Adrenal gland (tissue), 12 donors: Measurements from ENCODE around the gene ARHGAP21. TPM values are rescaled to one million over a fixed set of nuclear protein-coding genes. Genes with fewer than 3 reads are reported as not detected.

ENCODE experiments used
- DNase-seq, 7 donors: peaks; one replicate each; pipeline ENCODE4 v3.0.0-alpha.2; 2019 to 2020
- H3K27ac ChIP-seq, 5 donors: fragments of 200-600 bp; sonication (generic) in 4 of 5; 1 replicate in 3 of 5; 2 replicates in 2 of 5; pipeline versions ENCODE4 v1.5.1 to v1.8.0; 2016 to 2020; ENCODE audit warnings: mild to moderate bottlenecking in 1 of 5
- H3K27me3 ChIP-seq: fragments of 200-600 bp; 2 replicates; pipeline ENCODE4 v1.8.0; 2021
- H3K36me3 ChIP-seq, 2 donors: fragments of 200-600 bp; replicated peaks in 1 of 2; 1 replicate in 1 of 2; 2 replicates in 1 of 2; pipeline versions ENCODE4 v1.5.1 to v1.8.0; 2018 to 2022
- H3K4me1 ChIP-seq, 2 donors: fragments of 200-600 bp; replicated peaks in 1 of 2; 1 replicate in 1 of 2; 2 replicates in 1 of 2; pipeline versions ENCODE4 v1.5.1 to v1.8.0; 2018 to 2021
- H3K4me3 ChIP-seq, 4 donors: fragments of 200-600 bp; sonication (generic) in 3 of 4; one replicate each; pipeline ENCODE4 v1.5.1; 2016 to 2018
- H3K9me3 ChIP-seq, 3 donors: fragments of 200-600 bp; sonication (generic) in 1 of 3; replicated peaks in 1 of 3; 1 replicate in 2 of 3; 2 replicates in 1 of 3; pipeline versions ENCODE4 v1.5.1 to v1.8.0; 2016 to 2021
- POLR2A ChIP-seq, 2 donors: fragments of 450-650 bp; IDR thresholded peaks; one replicate each; pipeline ENCODE4 v1.6.1; 2017; ENCODE audit warnings: antibody characterized with exemption in 2 of 2, mild to moderate bottlenecking in 2 of 2, moderate library complexity in 1 of 2
- WGBS, 4 donors: extraction: QIAGEN DNeasy Blood & Tissue Kit in 2 of 4; methylation state at CpG; one replicate each; pipeline versions ENCODE4 v1.1.5 to v1.1.7; 2013 to 2017; 5-methylcytosine and 5-hydroxymethylcytosine counted together
- intact Hi-C, 2 donors: fragments of 100-400 bp; cut with DNase I; formaldehyde crosslinking; loops; one replicate each; pipeline versions ENCODE4 v1.14.1 to v1.15.0; 2022 to 2023
- polyA plus RNA-seq, 3 donors: library from polyadenylated mRNA; stranded (reverse); fragments of 200-250 nt in 2 of 3; fragments of 350-450 nt in 1 of 3; fragmentation: Illumina TruSeq in 1 of 3; extraction: RNeasy Lipid Tissue Mini Kit (QIAGEN cat#74804) in 1 of 3; gene quantifications; one replicate each; pipeline ENCODE4 v1.2.3, GENCODE V29; 2013 to 2014
- total RNA-seq, 9 donors: library from RNA; depleted of rRNA in 4 of 9; stranded (reverse); fragments of >200 nt in 4 of 9; fragments of 120-200 nt in 1 of 9; fragmentation: NEBNext Ultra II Directional in 1 of 9; extraction: Animal tissue kit (Norgen Biotek cat#: 25700) in 1 of 9; gene quantifications; one replicate each; pipeline versions ENCODE4 v1.1.0 to v1.2.4, GENCODE V29; 2013 to 2023
- TF ChIP-seq, protein P1 (sequence below), 6 experiments: fragments of 450-650 bp in 4 of 6; fragments of 200-600 bp in 2 of 6; sonication (generic) in 1 of 6; IDR thresholded peaks; 1 replicate in 5 of 6; 2 replicates in 1 of 6; pipeline versions ENCODE4 v1.5.1 to v1.8.0; 2016 to 2021; ENCODE audit warnings: antibody characterized with exemption in 6 of 6, mild to moderate bottlenecking in 2 of 6, moderate library complexity in 1 of 6
- donor health status: healthy with polysubstance abuse.
- donor health status: Bipolar disorder and iron deficiency.
- donor health status: DM: yes; HTN: yes; CAD: no.
- donor health status: DM: no; HTN: no; CAD: no.
- donor health status: DM: no; HTN: no; CAD: no.
- donor health status: DM: yes; HTN: yes; CAD: no.

The ARHGAP21 gene
- total and polyA plus RNA-seq, 12 donors: 45.2 to 160 (median 107) TPM

DNA sequence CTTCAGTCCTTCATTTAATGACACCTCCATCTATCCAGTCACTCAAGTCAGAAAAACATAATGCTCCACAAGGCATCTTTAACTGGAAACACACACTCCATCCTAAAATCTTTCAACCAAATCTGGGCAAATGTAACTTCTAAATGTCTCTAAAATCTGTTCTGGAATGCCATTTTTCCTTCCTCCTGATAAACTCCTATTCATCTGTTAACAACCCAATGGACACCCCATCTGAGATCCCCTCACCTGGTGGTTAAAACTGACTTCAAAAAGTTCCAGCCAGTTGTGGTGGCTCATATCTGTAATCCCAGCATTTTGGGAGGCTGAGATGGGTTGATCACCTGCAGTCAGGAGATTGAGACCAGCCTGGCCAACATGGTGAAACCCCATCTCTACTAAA is 78.7 kb downstream of the ARHGAP21 start:
- no peak for TF ChIP-seq POLR2A (IDR thresholded peaks at IDR 0.05)
- TF ChIP-seq, protein P1, sequence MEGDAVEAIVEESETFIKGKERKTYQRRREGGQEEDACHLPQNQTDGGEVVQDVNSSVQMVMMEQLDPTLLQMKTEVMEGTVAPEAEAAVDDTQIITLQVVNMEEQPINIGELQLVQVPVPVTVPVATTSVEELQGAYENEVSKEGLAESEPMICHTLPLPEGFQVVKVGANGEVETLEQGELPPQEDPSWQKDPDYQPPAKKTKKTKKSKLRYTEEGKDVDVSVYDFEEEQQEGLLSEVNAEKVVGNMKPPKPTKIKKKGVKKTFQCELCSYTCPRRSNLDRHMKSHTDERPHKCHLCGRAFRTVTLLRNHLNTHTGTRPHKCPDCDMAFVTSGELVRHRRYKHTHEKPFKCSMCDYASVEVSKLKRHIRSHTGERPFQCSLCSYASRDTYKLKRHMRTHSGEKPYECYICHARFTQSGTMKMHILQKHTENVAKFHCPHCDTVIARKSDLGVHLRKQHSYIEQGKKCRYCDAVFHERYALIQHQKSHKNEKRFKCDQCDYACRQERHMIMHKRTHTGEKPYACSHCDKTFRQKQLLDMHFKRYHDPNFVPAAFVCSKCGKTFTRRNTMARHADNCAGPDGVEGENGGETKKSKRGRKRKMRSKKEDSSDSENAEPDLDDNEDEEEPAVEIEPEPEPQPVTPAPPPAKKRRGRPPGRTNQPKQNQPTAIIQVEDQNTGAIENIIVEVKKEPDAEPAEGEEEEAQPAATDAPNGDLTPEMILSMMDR (IDR thresholded peaks at IDR 0.05): no peak
- intact Hi-C loops: loop anchor here in 1 of 2 donors (10.0 kb wide), 1 partner anchor 350 kb away; no protein-coding TSS in a partner anchor

DNA sequence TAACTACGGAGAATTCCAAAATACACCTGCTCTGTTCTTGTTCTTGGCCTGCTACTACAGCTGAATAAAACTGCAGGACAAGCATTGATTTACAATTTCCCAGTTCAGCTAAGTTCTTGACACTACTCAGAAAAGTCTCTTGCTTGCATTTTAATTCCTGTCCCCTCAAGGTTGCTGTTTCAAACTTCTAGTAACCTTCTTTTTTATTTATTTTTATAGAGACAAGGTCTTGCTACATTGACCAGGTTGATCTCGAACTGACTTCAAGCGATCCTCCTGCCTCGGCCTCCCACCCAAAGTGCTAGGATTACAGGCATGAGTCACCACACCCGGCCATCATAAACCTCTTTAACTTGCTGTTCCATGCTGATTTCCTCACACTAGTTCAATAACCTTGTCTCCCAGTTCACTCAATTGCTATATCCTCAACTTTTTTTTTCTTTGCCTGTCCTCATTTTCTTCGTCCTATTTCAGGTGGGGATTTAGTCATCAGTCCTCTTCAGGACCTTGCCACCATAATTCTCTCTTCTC is 79.9 kb downstream of the ARHGAP21 start:
- no peak overlapping the region for H3K27ac ChIP-seq
- no peaks in the 10 kb centered on the region for H3K36me3 ChIP-seq
- intact Hi-C loops: loop anchor here (5.0 to 10.0 kb wide), 2 partner anchors 79 to 351 kb away; partner anchors contain the start of gene ARHGAP21 (in 1 of the 2)
- no peaks in the 10 kb centered on the region for H3K27me3 ChIP-seq
- WGBS, 4 donors: 64 to 69% (median 68%) methylated on average over 6 of the region's 6 CpGs
- TF ChIP-seq POLR2A (IDR thresholded peaks at IDR 0.05): no peak
- TF ChIP-seq, protein P1 (IDR thresholded peaks at IDR 0.05): no peak
- no peak for DNase-seq
- no peak overlapping the region for H3K4me3 ChIP-seq
- no peaks in the 10 kb centered on the region for H3K9me3 ChIP-seq
- H3K4me1 ChIP-seq: peaks cover 17 to 30% of the 10 kb centered on the region in 2 donors

More for the DNA sequence above, 78.7 kb downstream of the ARHGAP21 start:
- DNase-seq: no peak
- no peak overlapping the region for H3K4me3 ChIP-seq
- H3K27me3 ChIP-seq: no peaks in the 10 kb centered on the region
- no peaks in the 10 kb centered on the region for H3K9me3 ChIP-seq
- peaks cover 17 to 37% of the 10 kb centered on the region in 2 donors for H3K4me1 ChIP-seq
- no peaks in the 10 kb centered on the region for H3K36me3 ChIP-seq
- no peak overlapping the region for H3K27ac ChIP-seq

DNA sequence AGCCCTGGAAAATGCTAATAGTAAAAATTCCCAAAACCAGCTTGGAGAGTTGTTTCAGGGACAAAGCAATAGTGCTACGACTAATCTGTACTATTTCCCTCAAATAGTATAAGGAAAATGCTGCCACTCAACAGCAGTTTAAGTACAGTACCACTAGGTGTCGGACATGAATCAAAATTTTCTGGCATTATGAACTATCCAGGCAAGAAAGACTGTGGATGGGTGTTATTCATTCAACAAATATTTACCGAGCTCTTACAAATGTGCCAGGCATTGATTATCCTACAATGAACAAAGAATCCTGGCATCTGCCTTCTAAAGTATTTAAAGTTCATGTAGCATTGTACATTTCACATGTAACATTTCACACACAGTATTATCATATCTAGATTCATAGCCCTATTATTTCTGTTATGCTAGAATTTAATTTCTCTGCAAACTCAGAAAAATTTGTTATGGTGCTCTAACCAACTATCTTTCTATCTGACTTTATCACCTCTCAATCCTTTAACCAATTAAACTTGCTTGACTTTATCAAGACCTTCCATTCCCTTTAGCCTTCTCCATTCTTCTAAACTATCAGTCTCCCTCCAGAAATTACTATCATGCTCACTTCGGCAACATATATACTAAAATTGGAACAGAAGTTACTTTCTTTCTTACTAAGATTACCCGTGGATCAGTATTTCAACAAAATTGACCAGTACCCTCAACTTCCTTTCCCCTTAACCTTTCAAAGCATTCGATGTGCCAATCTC is 80.6 kb downstream of the ARHGAP21 start:
- DNase-seq: no peak

DNA sequence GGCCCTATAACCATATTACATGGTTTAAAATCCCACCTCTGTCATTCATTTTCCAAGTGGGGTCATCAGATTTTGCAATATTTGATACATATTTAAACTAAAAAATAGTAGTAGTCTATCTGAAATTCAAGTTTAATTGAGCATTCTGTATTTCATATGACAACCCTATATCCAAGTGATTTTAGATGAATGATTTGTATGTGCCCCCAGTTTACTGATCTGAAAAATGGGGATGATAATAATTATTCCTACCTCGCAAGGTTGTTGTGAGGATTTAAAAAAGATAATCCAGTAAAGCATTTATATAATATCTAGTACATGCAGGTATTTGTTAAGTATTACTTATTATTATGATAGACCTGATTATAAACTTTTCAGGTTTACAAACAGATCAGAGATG is 84.6 kb downstream of the ARHGAP21 start:
- TF ChIP-seq POLR2A (IDR thresholded peaks at IDR 0.05): no peak
- TF ChIP-seq, protein P1 (IDR thresholded peaks at IDR 0.05): no peak
- Histone ChIP-seq H3K27me3 (no peaks in the 10 kb centered on the region), H3K4me1 (peaks cover 14 to 21% of the 10 kb centered on the region in 2 donors), H3K4me3 (no peak overlapping the region), H3K36me3 (no peaks in the 10 kb centered on the region), H3K27ac (no peak overlapping the region), H3K9me3 (no peaks in the 10 kb centered on the region)
- WGBS, 4 donors: 89 to 100% (median 97%) methylated on average over 1 of the region's 1 CpG
- intact Hi-C loops: no loop called here
- DNase-seq: no peak

More for the DNA sequence above, 80.6 kb downstream of the ARHGAP21 start:
- H3K36me3 ChIP-seq: no peaks in the 10 kb centered on the region
- intact Hi-C loops: loop anchor here (5.0 to 10.0 kb wide), 2 partner anchors 79 to 352 kb away; partner anchors contain the start of gene ARHGAP21 (in 1 of the 2)
- no peak for TF ChIP-seq POLR2A (IDR thresholded peaks at IDR 0.05)
- TF ChIP-seq, protein P1 (IDR thresholded peaks at IDR 0.05): peak; percentile 65 to 84 (median 83)
- H3K4me3 ChIP-seq: no peak overlapping the region
- H3K4me1 ChIP-seq: peaks cover 17 to 30% of the 10 kb centered on the region in 2 donors
- no peaks in the 10 kb centered on the region for H3K9me3 ChIP-seq
- H3K27ac ChIP-seq: no peak overlapping the region
- no peaks in the 10 kb centered on the region for H3K27me3 ChIP-seq
- WGBS, 4 donors: 28 to 35% (median 33%) methylated on average over 6 of the region's 6 CpGs
